ENCODE results near the gene FHOD3.

DNA sequence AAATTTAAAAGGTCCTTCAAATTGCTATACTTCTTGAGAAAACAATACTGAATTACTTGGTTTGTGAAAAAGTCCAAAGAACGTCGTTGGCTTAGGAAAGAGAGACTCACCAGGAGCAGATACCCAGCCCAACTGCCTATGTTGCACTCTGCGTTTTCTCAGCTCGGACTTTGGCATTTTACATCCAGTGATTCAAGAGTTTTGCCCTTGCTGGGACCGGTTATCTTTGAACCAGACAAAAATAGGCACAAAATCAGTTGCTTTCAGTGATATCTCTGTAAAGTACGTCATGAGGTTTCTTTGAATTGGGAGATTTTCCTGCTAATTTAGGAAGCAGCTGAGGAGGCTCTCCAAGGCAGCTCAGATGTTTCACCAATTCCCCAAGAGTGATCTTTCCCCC is 29.3 kb downstream of the FHOD3 start:
- TF ChIP-seq EZH2phosphoT487 (IDR thresholded peaks at IDR 0.05; ENCODE audit: unreplicated experiment) = no peak
- TF ChIP-seq, protein P1, sequence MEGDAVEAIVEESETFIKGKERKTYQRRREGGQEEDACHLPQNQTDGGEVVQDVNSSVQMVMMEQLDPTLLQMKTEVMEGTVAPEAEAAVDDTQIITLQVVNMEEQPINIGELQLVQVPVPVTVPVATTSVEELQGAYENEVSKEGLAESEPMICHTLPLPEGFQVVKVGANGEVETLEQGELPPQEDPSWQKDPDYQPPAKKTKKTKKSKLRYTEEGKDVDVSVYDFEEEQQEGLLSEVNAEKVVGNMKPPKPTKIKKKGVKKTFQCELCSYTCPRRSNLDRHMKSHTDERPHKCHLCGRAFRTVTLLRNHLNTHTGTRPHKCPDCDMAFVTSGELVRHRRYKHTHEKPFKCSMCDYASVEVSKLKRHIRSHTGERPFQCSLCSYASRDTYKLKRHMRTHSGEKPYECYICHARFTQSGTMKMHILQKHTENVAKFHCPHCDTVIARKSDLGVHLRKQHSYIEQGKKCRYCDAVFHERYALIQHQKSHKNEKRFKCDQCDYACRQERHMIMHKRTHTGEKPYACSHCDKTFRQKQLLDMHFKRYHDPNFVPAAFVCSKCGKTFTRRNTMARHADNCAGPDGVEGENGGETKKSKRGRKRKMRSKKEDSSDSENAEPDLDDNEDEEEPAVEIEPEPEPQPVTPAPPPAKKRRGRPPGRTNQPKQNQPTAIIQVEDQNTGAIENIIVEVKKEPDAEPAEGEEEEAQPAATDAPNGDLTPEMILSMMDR (conservative IDR thresholded peaks at IDR 0.05; ENCODE audit: low read depth in 2 of 2) = no peak
- TF ChIP-seq CREB1 (CRISPR knock-in tag; IDR thresholded peaks at IDR 0.05; ENCODE audit: low read depth) = no peak
- no peak for TF ChIP-seq EZH2 (IDR thresholded peaks at IDR 0.05; ENCODE audit: low read depth, unreplicated experiment)
- no peak for TF ChIP-seq STAT1 (IDR thresholded peaks at IDR 0.05; ENCODE audit: unreplicated experiment)
